ENCODE measurements around the gene ACYP1.
A peak's percentile ranks its signal among the peaks of the same experiment; 100 is the strongest.

ACYP1 gene

GRCh38 chr14:75022655-75023054 is 41.2 kb downstream of the ACYP1 start:
- H3K4me3 ChIP-seq (ENCODE audit: low read length), result no peak overlapping the region
- no peak overlapping the region for H3K4me2 ChIP-seq (ENCODE audit: low read depth, low read length)
- H3K9me2 ChIP-seq (replicated peaks; ENCODE audit: insufficient read depth, low read length), result no peaks in the 10 kb centered on the region
- H2AFZ ChIP-seq (ENCODE audit: low read length), result no peak overlapping the region
- no peaks in the 10 kb centered on the region for H3K27me3 ChIP-seq (replicated peaks; ENCODE audit: insufficient read depth, low read length)
- 0 out of 2 replicates have a peak, but pooled peaks have one; percentile 7 for TF ChIP-seq CTCF (IDR thresholded peaks at IDR 0.05; ENCODE audit: low read length)
- no peak for TF ChIP-seq EZH2 (optimal IDR thresholded peaks at IDR 0.05; ENCODE audit: low read depth, low read length)
- no peak for TF ChIP-seq EZH2phosphoT487 (IDR thresholded peaks at IDR 0.05; ENCODE audit: low read length)
- DNase-seq, result no peak
- no peak overlapping the region for H3K9ac ChIP-seq (ENCODE audit: low read length)
- H3K79me2 ChIP-seq (ENCODE audit: low read length), result no peaks in the 10 kb centered on the region
- no peaks in the 10 kb centered on the region for H3K36me3 ChIP-seq (replicated peaks; ENCODE audit: insufficient read depth, low read length)
- H3K27ac ChIP-seq (ENCODE audit: low read length), result no peak overlapping the region
- no peaks in the 10 kb centered on the region for H3K9me3 ChIP-seq (replicated peaks; ENCODE audit: insufficient read depth, low read length)
- H3K4me1 ChIP-seq (ENCODE audit: low read length), result no peaks in the 10 kb centered on the region
- H4K20me1 ChIP-seq (ENCODE audit: insufficient read depth, low read length), result no peaks in the 10 kb centered on the region
- H3F3A ChIP-seq (ENCODE audit: insufficient read depth, low read length), result no peaks in the 10 kb centered on the region

- Histone ChIP-seq H3K4me1 (ENCODE audit: low read length) (no peaks in the 10 kb centered on the region), H3K36me3 (replicated peaks; ENCODE audit: insufficient read depth, low read length) (no peaks in the 10 kb centered on the region), H4K20me1 (ENCODE audit: insufficient read depth, low read length) (no peaks in the 10 kb centered on the region), H3K9me3 (replicated peaks; ENCODE audit: insufficient read depth, low read length) (no peaks in the 10 kb centered on the region), H3K79me2 (ENCODE audit: low read length) (no peaks in the 10 kb centered on the region), H3K9ac (ENCODE audit: low read length) (no peak overlapping the region), H3K27ac (ENCODE audit: low read length) (no peak overlapping the region), H3F3A (ENCODE audit: insufficient read depth, low read length) (no peaks in the 10 kb centered on the region), H3K4me2 (ENCODE audit: low read depth, low read length) (no peak overlapping the region), H2AFZ (ENCODE audit: low read length) (no peak overlapping the region), H3K27me3 (replicated peaks; ENCODE audit: insufficient read depth, low read length) (no peaks in the 10 kb centered on the region), H3K9me2 (replicated peaks; ENCODE audit: insufficient read depth, low read length) (no peaks in the 10 kb centered on the region), H3K4me3 (ENCODE audit: low read length) (no peak overlapping the region)
- TF ChIP-seq EZH2 (optimal IDR thresholded peaks at IDR 0.05; ENCODE audit: low read depth, low read length) (no peak), CTCF (IDR thresholded peaks at IDR 0.05; ENCODE audit: low read length) (no peak), EZH2phosphoT487 (IDR thresholded peaks at IDR 0.05; ENCODE audit: low read length) (no peak)
- no peak for DNase-seq
These were observed 45.1 kb downstream of the ACYP1 start for GRCh38 chr14:75018694-75019093.

GRCh38 chr14:75016815-75017214 is 47.0 kb downstream of the ACYP1 start:
- Histone ChIP-seq H3K4me3 (ENCODE audit: low read length) (no peak overlapping the region), H3F3A (ENCODE audit: insufficient read depth, low read length) (no peaks in the 10 kb centered on the region), H2AFZ (ENCODE audit: low read length) (no peak overlapping the region), H3K79me2 (ENCODE audit: low read length) (no peaks in the 10 kb centered on the region), H3K9ac (ENCODE audit: low read length) (no peak overlapping the region), H3K27me3 (replicated peaks; ENCODE audit: insufficient read depth, low read length) (no peaks in the 10 kb centered on the region), H3K36me3 (replicated peaks; ENCODE audit: insufficient read depth, low read length) (no peaks in the 10 kb centered on the region), H3K9me3 (replicated peaks; ENCODE audit: insufficient read depth, low read length) (no peaks in the 10 kb centered on the region), H4K20me1 (ENCODE audit: insufficient read depth, low read length) (no peaks in the 10 kb centered on the region), H3K9me2 (replicated peaks; ENCODE audit: insufficient read depth, low read length) (no peaks in the 10 kb centered on the region), H3K4me1 (ENCODE audit: low read length) (no peaks in the 10 kb centered on the region), H3K4me2 (ENCODE audit: low read depth, low read length) (no peak overlapping the region), H3K27ac (ENCODE audit: low read length) (no peak overlapping the region)
- no peak for DNase-seq
- TF ChIP-seq EZH2 (optimal IDR thresholded peaks at IDR 0.05; ENCODE audit: low read depth, low read length) (no peak), EZH2phosphoT487 (IDR thresholded peaks at IDR 0.05; ENCODE audit: low read length) (no peak), CTCF (IDR thresholded peaks at IDR 0.05; ENCODE audit: low read length) (no peak)

Measured in MM.1S (cell line).